Stomach (tissue), 4 donors: ENCODE measurements around the gene NKIRAS1.

Source experiments
- CTCF ChIP-seq, 7 experiments: fragments of 450-650 bp in 4 of 7; fragments of 200-600 bp in 3 of 7; sonication (generic) in 3 of 7; IDR thresholded peaks; one replicate each; pipeline ENCODE4 v1.5.1; 2016 to 2019; ENCODE audit warnings: antibody characterized with exemption in 7 of 7, control low read depth in 2 of 7, mild to moderate bottlenecking in 1 of 7
- EP300 ChIP-seq: sonication (generic); formaldehyde crosslinking; IDR thresholded peaks from one replicate; pipeline ENCODE4 v1.6.1; 2017; ENCODE audit warnings: antibody characterized with exemption
- POLR2A ChIP-seq, 4 donors: fragments of 450-650 bp; IDR thresholded peaks; one replicate each; pipeline ENCODE4 v1.6.1; 2016; ENCODE audit warnings: antibody characterized with exemption in 4 of 4, control low read depth in 2 of 4, mild to moderate bottlenecking in 1 of 4, moderate library complexity in 1 of 4
- POLR2AphosphoS5 ChIP-seq, 3 donors: sonication (generic); formaldehyde crosslinking; IDR thresholded peaks; one replicate each; pipeline ENCODE4 v1.6.1; 2016; ENCODE audit warnings: antibody characterized with exemption in 3 of 3

GRCh38 chr3:23867838-23868237 lies 49.0 kb downstream of the NKIRAS1 start:
- no peak for TF ChIP-seq POLR2AphosphoS5 (IDR thresholded peaks at IDR 0.05)
- no peak for TF ChIP-seq EP300
- TF ChIP-seq CTCF (IDR thresholded peaks at IDR 0.05), result no peak
- no peak for TF ChIP-seq POLR2A (IDR thresholded peaks at IDR 0.05)
